Smooth muscle cell (in vitro differentiated cells): ENCODE measurements around the gene MRPL16. TPM values are rescaled to one million over a fixed set of nuclear protein-coding genes. Genes with fewer than 3 reads are reported as not detected.

Experiments
- DNase-seq: peaks from one replicate; lab custom pipeline; 2025; ENCODE audit not compliant: unreplicated experiment; lab: John Stamatoyannopoulos, UW
- H2AFZ ChIP-seq: fragments of 200-600 bp; sonication (generic); 2 replicates; pipeline ENCODE4 v1.6.0; 2016; ENCODE audit warnings: antibody characterized with exemption, low read depth, mild to moderate bottlenecking
- H3F3A ChIP-seq: fragments of 200-600 bp; sonication (generic); 2 replicates; pipeline ENCODE4 v1.6.0; 2017; ENCODE audit warnings: antibody characterized with exemption, low read depth
- H3K27ac ChIP-seq: fragments of 200-600 bp; sonication (generic); 2 replicates; pipeline ENCODE4 v1.5.1; 2016; ENCODE audit warnings: low read depth, mild to moderate bottlenecking
- H3K27me3 ChIP-seq: fragments of 200-600 bp; sonication (generic); 2 replicates; pipeline ENCODE4 v1.6.1; 2016; ENCODE audit warnings: low read depth, mild to moderate bottlenecking
- H3K36me3 ChIP-seq: fragments of 200-600 bp; sonication (generic); 2 replicates; pipeline ENCODE4 v1.5.1; 2016; ENCODE audit warnings: low read depth
- H3K4me1 ChIP-seq: fragments of 200-600 bp; sonication (generic); 2 replicates; pipeline ENCODE4 v1.5.1; 2016; ENCODE audit warnings: low read depth
- H3K4me2 ChIP-seq: fragments of 200-600 bp; sonication (generic); 2 replicates; pipeline ENCODE4 v1.6.0; 2016; ENCODE audit warnings: mild to moderate bottlenecking
- H3K4me3 ChIP-seq: fragments of 200-600 bp; sonication (generic); 2 replicates; pipeline ENCODE4 v1.5.1; 2016; ENCODE audit warnings: mild to moderate bottlenecking
- H3K79me2 ChIP-seq: fragments of 200-600 bp; sonication (generic); 2 replicates; pipeline ENCODE4 v1.6.0; 2016; ENCODE audit warnings: low read depth, mild to moderate bottlenecking
- H3K9ac ChIP-seq: fragments of 200-600 bp; sonication (generic); 2 replicates; pipeline ENCODE4 v1.6.0; 2016; ENCODE audit warnings: low read depth
- H3K9me3 ChIP-seq: fragments of 200-600 bp; sonication (generic); replicated peaks from 2 replicates; pipeline ENCODE4 v1.5.1; 2016; ENCODE audit warnings: low read depth
- H4K20me1 ChIP-seq: fragments of 200-600 bp; sonication (generic); 2 replicates; pipeline ENCODE4 v1.6.0; 2016; ENCODE audit warnings: low read depth
- WGBS: methylation state at CpG from one replicate; pipeline ENCODE4 v1.1.7; 2016; ENCODE audit warnings: low lambda C conversion rate; 5-methylcytosine and 5-hydroxymethylcytosine counted together
- polyA plus RNA-seq: library from polyadenylated mRNA; unstranded; fragments of >200 nt; fragmentation: Nextera tagmentation; extraction: Ambion mirVana; gene quantifications from 2 replicates; pipeline ENCODE4 v1.2.1, GENCODE V29; 2016
- total RNA-seq: library from RNA; depleted of rRNA; stranded (reverse); fragments of >200 nt; gene quantifications from 2 replicates; pipeline ENCODE4 v1.2.3, GENCODE V29; 2014
- TF ChIP-seq, protein P1 (sequence below): fragments of 200-600 bp; sonication (generic); IDR thresholded peaks from 2 replicates; pipeline ENCODE4 v1.5.1; 2017; ENCODE audit warnings: borderline replicate concordance, mild to moderate bottlenecking, antibody characterized with exemption; ENCODE audit not compliant: insufficient read depth, poor library complexity, severe bottlenecking

Gene MRPL16
- total and polyA plus RNA-seq, 2 experiments from 2014 or later, result 32.9 to 48.9 TPM

DNA sequence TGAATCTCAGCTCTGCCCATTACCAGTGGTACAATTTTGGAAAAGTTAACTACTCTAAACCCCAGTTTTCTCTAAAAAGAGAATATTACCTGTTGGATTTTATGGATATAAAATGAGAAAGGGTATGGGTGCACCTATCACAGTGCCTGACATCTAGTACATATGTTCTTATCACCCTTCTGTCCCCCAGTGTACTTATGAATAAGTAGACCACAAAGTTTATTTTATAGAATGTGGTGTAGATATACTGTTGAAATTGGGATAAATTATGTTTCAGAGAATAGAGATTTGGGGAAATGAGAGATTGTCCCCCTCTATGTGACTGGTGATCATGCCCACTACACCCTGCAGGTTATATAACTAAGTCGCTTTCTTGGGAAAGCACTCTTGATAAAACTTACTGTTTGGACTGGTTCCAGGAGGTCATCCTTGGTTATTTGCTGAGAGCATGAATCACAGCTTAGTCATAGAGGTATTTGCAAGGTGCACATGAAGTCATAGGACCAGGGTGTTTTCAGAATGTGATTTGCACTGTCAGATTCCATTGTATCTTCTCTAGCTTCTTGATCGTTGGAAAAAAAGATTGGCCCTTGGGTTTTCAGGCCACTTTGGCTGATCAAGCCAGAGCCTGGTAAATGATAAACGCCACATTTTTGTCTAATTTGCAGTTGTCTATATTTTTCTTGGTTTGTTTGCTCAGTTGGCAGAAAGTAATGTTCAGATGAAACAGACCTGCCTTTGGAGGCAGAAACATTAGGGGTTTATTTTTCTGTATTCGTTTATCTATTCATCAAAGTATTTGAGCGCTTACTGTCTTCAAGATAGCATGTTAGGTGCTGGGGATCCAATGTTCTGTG lies 34.1 kb downstream of the MRPL16 start:
- Histone ChIP-seq H3K9me3 (no peaks in the 10 kb centered on the region), H3K9ac (no peak overlapping the region)
- WGBS, result 86% methylated on average over 5 of the region's 5 CpGs

DNA sequence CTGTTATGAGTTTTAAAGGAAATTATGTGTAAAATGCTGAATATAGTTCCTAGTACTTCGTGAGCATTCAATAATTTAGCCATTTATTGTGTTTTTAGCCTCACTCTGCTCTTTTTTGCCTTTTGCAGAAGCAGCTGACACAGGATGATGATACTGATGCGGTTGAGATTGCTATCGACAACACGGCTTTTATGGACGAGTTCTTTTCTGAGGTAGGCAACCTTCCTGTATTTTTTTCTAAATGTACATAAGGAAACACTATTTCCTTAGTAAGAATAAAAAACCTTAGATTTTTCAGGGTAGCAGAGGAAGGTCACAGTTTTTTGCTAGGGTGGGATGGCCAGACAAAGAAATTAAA lies 37.5 kb downstream of the MRPL16 start:
- Histone ChIP-seq H4K20me1 (peaks cover 53% of the 10 kb centered on the region), H3K9me3 (no peaks in the 10 kb centered on the region), H3K9ac (no peak overlapping the region), H3K36me3 (no peaks in the 10 kb centered on the region), H2AFZ (no peak overlapping the region), H3K4me2 (no peak overlapping the region), H3F3A (no peaks in the 10 kb centered on the region), H3K4me1 (no peaks in the 10 kb centered on the region), H3K27ac (no peak overlapping the region), H3K79me2 (peaks cover 33% of the 10 kb centered on the region), H3K4me3 (no peak overlapping the region), H3K27me3 (no peaks in the 10 kb centered on the region)
- DNase-seq, result no peak
- TF ChIP-seq, protein P1, sequence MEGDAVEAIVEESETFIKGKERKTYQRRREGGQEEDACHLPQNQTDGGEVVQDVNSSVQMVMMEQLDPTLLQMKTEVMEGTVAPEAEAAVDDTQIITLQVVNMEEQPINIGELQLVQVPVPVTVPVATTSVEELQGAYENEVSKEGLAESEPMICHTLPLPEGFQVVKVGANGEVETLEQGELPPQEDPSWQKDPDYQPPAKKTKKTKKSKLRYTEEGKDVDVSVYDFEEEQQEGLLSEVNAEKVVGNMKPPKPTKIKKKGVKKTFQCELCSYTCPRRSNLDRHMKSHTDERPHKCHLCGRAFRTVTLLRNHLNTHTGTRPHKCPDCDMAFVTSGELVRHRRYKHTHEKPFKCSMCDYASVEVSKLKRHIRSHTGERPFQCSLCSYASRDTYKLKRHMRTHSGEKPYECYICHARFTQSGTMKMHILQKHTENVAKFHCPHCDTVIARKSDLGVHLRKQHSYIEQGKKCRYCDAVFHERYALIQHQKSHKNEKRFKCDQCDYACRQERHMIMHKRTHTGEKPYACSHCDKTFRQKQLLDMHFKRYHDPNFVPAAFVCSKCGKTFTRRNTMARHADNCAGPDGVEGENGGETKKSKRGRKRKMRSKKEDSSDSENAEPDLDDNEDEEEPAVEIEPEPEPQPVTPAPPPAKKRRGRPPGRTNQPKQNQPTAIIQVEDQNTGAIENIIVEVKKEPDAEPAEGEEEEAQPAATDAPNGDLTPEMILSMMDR, result no peak
- 98% methylated on average over 5 of the region's 5 CpGs for WGBS

More for the DNA sequence above, 34.1 kb downstream of the MRPL16 start:
- no peaks in the 10 kb centered on the region for H3K4me1 ChIP-seq
- peaks cover 26% of the 10 kb centered on the region for H4K20me1 ChIP-seq
- DNase-seq, result no peak
- H3K36me3 ChIP-seq, result no peaks in the 10 kb centered on the region
- no peak overlapping the region for H3K4me3 ChIP-seq
- H3K79me2 ChIP-seq, result peaks cover 18% of the 10 kb centered on the region
- H3K27me3 ChIP-seq, result no peaks in the 10 kb centered on the region
- no peak overlapping the region for H2AFZ ChIP-seq
- peak overlapping the region; percentile 54 for H3K27ac ChIP-seq
- TF ChIP-seq, protein P1, result no peak
- H3K4me2 ChIP-seq, result no peak overlapping the region
- H3F3A ChIP-seq, result no peaks in the 10 kb centered on the region

DNA sequence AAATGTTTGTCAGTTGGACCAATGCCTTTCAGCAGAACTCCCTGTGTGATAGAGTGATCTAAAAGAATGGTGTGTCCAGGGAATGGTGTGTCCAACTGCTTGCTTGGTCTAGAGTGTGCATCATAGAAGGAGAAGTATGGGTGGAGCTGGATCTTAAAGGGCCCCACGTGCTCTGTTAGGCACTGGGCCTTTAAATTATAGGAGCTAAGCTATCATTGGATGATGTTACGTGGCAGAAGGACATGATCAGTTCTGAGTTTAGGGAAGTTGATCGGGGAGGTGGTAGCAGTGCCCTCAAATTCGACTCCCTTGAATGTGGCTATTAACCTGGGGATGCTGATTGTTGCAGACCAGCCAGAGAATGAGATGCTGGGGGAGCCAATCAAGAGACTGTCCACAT lies 39.0 kb downstream of the MRPL16 start:
- Histone ChIP-seq H3F3A (no peaks in the 10 kb centered on the region), H2AFZ (no peak overlapping the region), H3K79me2 (peaks cover 45% of the 10 kb centered on the region), H3K27me3 (no peaks in the 10 kb centered on the region), H3K9me3 (no peaks in the 10 kb centered on the region), H3K4me1 (peaks cover 2% of the 10 kb centered on the region), H3K27ac (no peak overlapping the region), H3K36me3 (no peaks in the 10 kb centered on the region), H4K20me1 (peaks cover 63% of the 10 kb centered on the region), H3K9ac (no peak overlapping the region), H3K4me2 (no peak overlapping the region), H3K4me3 (no peak overlapping the region)
- TF ChIP-seq, protein P1, result no peak
- no peak for DNase-seq
- 91% methylated on average over 4 of the region's 4 CpGs for WGBS

DNA sequence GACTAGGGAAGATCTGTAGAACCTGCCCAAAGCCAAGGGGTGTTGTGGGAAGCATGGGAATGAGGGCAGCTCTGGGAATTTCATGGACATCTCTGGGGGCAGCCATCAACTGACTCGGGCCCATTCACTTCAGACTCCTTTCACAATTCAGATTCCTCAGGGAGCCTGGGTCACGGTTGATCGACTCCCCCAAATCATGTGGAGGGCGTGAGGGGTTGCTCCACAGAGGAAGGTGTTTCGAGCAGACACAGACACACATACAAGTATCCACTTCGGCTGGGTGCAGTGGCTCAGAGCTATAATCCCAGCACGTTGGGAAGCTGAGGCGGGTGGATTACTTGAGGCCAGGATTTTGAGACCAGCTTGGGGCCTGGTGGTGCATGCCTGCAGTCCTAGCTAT lies 39.7 kb downstream of the MRPL16 start:
- no peak for DNase-seq
- Histone ChIP-seq H3K4me2 (no peak overlapping the region), H3K27me3 (no peaks in the 10 kb centered on the region), H3F3A (no peaks in the 10 kb centered on the region), H3K4me1 (peaks cover 9% of the 10 kb centered on the region), H3K4me3 (no peak overlapping the region), H3K9me3 (no peaks in the 10 kb centered on the region), H2AFZ (no peak overlapping the region), H3K27ac (no peak overlapping the region), H4K20me1 (peaks cover 63% of the 10 kb centered on the region), H3K9ac (no peak overlapping the region), H3K79me2 (peaks cover 50% of the 10 kb centered on the region), H3K36me3 (no peaks in the 10 kb centered on the region)
- TF ChIP-seq, protein P1, result no peak
- WGBS, result 91% methylated on average over 8 of the region's 8 CpGs
